GM10266 (cell line): Measurements from ENCODE around the gene ORAI3.

Experiments used
- DNase-seq: peaks from one replicate; pipeline ENCODE4 v3.0.0; 2012; ENCODE audit errors: extremely low spot score
- TF ChIP-seq, protein P1 (sequence below): IDR thresholded peaks from 2 replicates; pipeline ENCODE4 v1.5.1; 2012; ENCODE audit warnings: mild to moderate bottlenecking, low read depth; ENCODE audit not compliant: control insufficient read depth, insufficient read depth; ENCODE audit errors: missing control alignments

ORAI3 gene

DNA sequence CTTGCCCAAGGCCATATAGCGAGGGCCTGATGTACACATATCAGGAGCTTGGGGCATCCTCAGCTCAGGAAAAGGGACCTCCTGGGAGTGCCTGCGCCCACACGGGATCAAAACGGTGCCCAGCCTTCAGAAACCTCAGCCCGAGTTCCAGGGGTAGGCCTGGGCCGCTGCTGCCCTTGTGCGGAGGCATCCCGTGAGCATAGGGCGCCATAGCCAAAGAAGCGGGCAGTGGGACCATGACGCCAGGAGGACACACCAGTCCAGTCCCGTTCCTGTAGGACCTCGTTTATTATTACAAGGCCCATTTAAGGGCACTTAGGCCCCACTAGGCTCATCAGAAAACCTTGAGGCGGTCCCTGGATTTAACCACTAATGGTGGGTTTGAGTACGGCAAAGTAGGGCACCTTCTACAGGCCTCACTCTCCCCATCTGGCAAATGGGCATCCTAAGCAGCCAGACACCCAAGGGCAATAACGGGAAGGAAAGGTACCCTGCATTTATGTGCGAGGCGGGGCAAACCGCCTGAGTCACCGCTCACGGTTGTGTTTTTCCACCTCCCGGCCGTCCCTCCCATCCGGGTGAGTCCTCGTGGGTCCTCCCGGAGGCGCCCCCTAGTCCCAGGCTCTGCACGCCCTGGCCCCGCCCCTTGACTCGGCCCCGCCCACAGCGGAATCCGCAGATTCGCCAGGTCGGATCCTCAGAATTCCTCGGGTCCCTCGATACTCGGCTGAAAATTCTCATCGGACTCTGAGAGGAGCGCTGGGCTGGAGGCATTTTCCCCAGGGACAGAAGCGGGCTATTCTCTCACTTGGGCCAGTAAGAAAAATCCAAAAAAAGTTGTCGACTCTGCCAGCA is 8.0 kb downstream of the ORAI3 start:
- TF ChIP-seq, protein P1, sequence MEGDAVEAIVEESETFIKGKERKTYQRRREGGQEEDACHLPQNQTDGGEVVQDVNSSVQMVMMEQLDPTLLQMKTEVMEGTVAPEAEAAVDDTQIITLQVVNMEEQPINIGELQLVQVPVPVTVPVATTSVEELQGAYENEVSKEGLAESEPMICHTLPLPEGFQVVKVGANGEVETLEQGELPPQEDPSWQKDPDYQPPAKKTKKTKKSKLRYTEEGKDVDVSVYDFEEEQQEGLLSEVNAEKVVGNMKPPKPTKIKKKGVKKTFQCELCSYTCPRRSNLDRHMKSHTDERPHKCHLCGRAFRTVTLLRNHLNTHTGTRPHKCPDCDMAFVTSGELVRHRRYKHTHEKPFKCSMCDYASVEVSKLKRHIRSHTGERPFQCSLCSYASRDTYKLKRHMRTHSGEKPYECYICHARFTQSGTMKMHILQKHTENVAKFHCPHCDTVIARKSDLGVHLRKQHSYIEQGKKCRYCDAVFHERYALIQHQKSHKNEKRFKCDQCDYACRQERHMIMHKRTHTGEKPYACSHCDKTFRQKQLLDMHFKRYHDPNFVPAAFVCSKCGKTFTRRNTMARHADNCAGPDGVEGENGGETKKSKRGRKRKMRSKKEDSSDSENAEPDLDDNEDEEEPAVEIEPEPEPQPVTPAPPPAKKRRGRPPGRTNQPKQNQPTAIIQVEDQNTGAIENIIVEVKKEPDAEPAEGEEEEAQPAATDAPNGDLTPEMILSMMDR, result peak; percentile 36

DNA sequence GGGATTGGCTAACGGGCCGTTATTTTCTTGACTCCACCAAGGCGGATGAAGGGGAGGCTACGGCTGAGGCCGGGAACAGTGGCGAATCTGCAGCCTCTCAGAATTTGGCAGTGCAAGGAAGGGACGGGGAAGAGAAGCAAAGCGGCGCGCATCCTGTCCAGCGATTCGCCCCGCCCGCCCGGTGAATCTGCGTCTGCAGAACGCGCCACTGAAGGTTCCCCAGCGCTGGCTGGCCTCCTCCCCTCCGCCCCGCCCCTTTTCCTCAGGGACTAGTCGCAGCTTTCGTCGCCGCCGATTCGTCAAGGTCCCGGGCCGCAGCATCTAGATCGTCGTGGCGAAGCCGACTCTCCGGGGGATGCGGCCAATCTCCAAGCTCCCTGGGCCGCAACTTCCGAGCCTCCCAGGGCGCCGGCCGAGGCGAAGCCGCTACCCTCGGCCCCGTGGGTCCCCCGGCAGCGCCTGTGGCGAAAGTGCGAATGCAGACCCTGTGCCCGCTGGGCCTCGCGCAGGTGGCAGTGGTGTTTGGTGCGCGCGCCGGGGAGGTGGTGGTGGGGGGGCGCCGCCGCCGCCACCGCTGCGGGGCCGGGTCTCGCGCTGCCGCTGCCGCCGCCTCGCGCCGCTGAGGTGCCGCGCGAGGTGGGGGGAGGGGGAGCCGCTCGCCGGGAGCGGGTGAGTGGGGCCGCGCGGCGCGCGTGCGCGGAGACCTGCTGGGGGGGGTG is 8.7 kb downstream of the ORAI3 start, which contains the start of gene SETD1A:
SETD1A (plus strand) TSS at position 299 of the 719 bp plus-strand sequence. CDS start 978 bp downstream, outside the sequence.
- TF ChIP-seq, protein P1, result no peak
- DNase-seq, result peak; percentile 99

More for the DNA sequence above, 8.0 kb downstream of the ORAI3 start:
- DNase-seq, result peak; percentile 92

- DNase-seq, result peak; percentile 88
- TF ChIP-seq, protein P1, result peak; percentile 21
Measured at GRCh38 chr16:30958175-30959079, 9.6 kb downstream of the ORAI3 start.

DNA sequence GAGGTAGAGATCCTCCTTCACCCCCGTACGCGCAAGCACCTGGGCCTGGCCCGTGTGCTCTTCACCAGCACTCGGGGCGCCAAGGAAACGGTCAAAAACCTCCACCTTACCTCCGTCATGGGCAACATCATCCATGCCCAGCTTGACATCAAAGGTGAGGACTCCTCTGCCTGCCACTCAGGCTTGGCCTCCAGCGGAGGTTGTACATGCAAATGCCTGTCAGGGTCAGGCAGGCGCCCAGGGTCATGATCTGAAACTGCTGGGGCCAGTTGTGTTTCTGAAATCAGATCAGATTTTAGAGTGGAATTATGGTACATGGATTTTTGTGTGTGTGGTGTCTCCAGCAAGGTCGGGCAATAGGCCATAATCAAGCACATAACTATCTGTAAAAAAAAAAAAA is 12.5 kb downstream of the ORAI3 start:
- DNase-seq, result no peak
- TF ChIP-seq, protein P1, result no peak

- TF ChIP-seq, protein P1, result no peak
- no peak for DNase-seq
Measured at GRCh38 chr16:30963925-30964511, 15.2 kb downstream of the ORAI3 start.

DNA sequence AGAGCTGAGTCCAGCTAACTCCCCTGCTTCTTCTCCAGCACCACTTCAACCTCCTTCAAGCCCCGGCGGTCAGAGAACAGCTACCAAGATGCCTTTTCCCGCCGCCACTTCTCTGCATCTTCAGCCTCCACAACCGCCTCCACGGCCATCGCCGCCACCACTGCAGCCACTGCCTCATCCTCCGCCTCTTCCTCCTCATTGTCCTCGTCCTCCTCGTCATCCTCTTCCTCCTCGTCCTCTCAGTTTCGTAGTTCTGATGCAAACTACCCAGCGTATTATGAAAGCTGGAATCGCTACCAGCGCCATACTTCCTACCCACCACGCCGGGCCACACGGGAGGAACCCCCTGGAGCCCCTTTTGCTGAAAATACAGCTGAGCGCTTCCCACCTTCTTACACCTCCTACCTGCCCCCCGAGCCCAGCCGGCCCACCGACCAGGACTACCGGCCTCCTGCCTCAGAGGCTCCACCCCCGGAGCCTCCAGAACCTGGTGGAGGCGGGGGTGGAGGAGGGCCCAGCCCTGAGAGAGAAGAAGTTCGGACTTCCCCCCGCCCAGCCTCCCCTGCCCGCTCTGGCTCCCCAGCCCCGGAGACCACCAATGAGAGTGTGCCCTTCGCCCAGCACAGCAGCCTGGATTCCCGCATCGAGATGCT is 15.8 kb downstream of the ORAI3 start:
- DNase-seq, result no peak
- TF ChIP-seq, protein P1, result no peak
